Omental fat pad (tissue), 4 donors: Measurements from ENCODE around the gene PRKCQ. TPM values are rescaled to one million over a fixed set of nuclear protein-coding genes. Genes with fewer than 3 reads are reported as not detected.

ENCODE experiments used
- ATAC-seq: fragments of 150-250 bp; one replicate; pipeline ENCODE4 v1.9.1; 2016; ENCODE audit warnings: mild to moderate bottlenecking, moderate library complexity; ENCODE audit not compliant: low FRiP score
- DNase-seq: peaks from one replicate; pipeline ENCODE4 v3.0.0-alpha.2; 2019; ENCODE audit warnings: low spot score
- CTCF ChIP-seq, 3 donors: fragments of 450-650 bp; IDR thresholded peaks; one replicate each; pipeline ENCODE4 v1.5.1; 2016 to 2017; ENCODE audit warnings: antibody characterized with exemption in 3 of 3, mild to moderate bottlenecking in 3 of 3, moderate library complexity in 2 of 3
- total RNA-seq, 4 donors: library from RNA; depleted of rRNA; stranded (reverse); fragments of >200 nt; gene quantifications; one replicate each; pipeline ENCODE4 v1.1.0, GENCODE V29; 2016

PRKCQ gene
- total RNA-seq, 4 donors from 2014 or later = 0.56 to 1.9 (median 0.86) TPM

- DNase-seq = no peak
- TF ChIP-seq CTCF (IDR thresholded peaks at IDR 0.05) = no peak
- ATAC-seq = no peak
Observed at GRCh38 chr10:6492896-6493295, 87.2 kb downstream of the PRKCQ start.

GRCh38 chr10:6491841-6492609 is 88.1 kb downstream of the PRKCQ start:
- ATAC-seq = no peak
- DNase-seq = no peak
- TF ChIP-seq CTCF (IDR thresholded peaks at IDR 0.05) = no peak

GRCh38 chr10:6490614-6491013 is 89.5 kb downstream of the PRKCQ start:
- no peak for DNase-seq
- TF ChIP-seq CTCF (IDR thresholded peaks at IDR 0.05) = no peak
- no peak for ATAC-seq

- ATAC-seq (no peak), DNase-seq (no peak)
- no peak for TF ChIP-seq CTCF (IDR thresholded peaks at IDR 0.05)
Observed at GRCh38 chr10:6487920-6488319, 92.2 kb downstream of the PRKCQ start.

GRCh38 chr10:6486309-6486708 is 93.8 kb downstream of the PRKCQ start:
- no peak for ATAC-seq

GRCh38 chr10:6482737-6483357 is 97.2 kb downstream of the PRKCQ start:
- no peak for TF ChIP-seq CTCF (IDR thresholded peaks at IDR 0.05)
- ATAC-seq (no peak), DNase-seq (no peak)

More at GRCh38 chr10:6486309-6486708, 93.8 kb downstream of the PRKCQ start:
- no peak for DNase-seq
- no peak for TF ChIP-seq CTCF (IDR thresholded peaks at IDR 0.05)

- DNase-seq (no peak), ATAC-seq (no peak)
- no peak for TF ChIP-seq CTCF (IDR thresholded peaks at IDR 0.05)
Observed at GRCh38 chr10:6478722-6479121, 101.4 kb downstream of the PRKCQ start.
